GM19193 (cell line): ENCODE results near the gene INHBE.

ENCODE experiments used
- POLR2A ChIP-seq: IDR thresholded peaks from 4 replicates; pipeline ENCODE4 v1.6.1; 2011; ENCODE audit not compliant: insufficient read depth, insufficient read length; ENCODE audit errors: extremely low read depth

INHBE gene

GRCh38 chr12:57465747-57466505, 10.8 kb downstream of the INHBE start:
- TF ChIP-seq POLR2A = peak; percentile 12

- TF ChIP-seq POLR2A = peak; percentile 2
Measured at GRCh38 chr12:57467212-57467874, 12.2 kb downstream of the INHBE start.

- TF ChIP-seq POLR2A = no peak
Measured at GRCh38 chr12:57467915-57468314, 12.8 kb downstream of the INHBE start.

- TF ChIP-seq POLR2A = no peak
Measured at GRCh38 chr12:57469296-57470164, 14.4 kb downstream of the INHBE start.

- TF ChIP-seq POLR2A = no peak
Measured at GRCh38 chr12:57470286-57470969, 15.3 kb downstream of the INHBE start.

- peak; percentile 34 for TF ChIP-seq POLR2A
Measured at GRCh38 chr12:57470970-57471656, 16.0 kb downstream of the INHBE start.

- TF ChIP-seq POLR2A = no peak
Measured at GRCh38 chr12:57471661-57472060, 16.6 kb downstream of the INHBE start.

- TF ChIP-seq POLR2A = no peak
Measured at GRCh38 chr12:57472391-57472790, 17.3 kb downstream of the INHBE start.

GRCh38 chr12:57473392-57473791, 18.3 kb downstream of the INHBE start:
- no peak for TF ChIP-seq POLR2A

- TF ChIP-seq POLR2A = no peak
Measured at GRCh38 chr12:57473886-57474285, 18.8 kb downstream of the INHBE start.

- TF ChIP-seq POLR2A = no peak
Measured at GRCh38 chr12:57474430-57474829, 19.3 kb downstream of the INHBE start.

GRCh38 chr12:57474862-57475261, 19.8 kb downstream of the INHBE start:
- TF ChIP-seq POLR2A = no peak

- no peak for TF ChIP-seq POLR2A
Measured at GRCh38 chr12:57475271-57476161, 20.4 kb downstream of the INHBE start.
